Prostate gland (tissue), 2 donors: Measurements from ENCODE around the gene NUTF2.

Experiments
- CTCF ChIP-seq, 4 experiments: fragments of 200-600 bp in 2 of 4; fragments of 450-650 bp in 2 of 4; sonication (generic) in 2 of 4; IDR thresholded peaks; 1 replicate in 3 of 4; 2 replicates in 1 of 4; pipeline ENCODE4 v1.5.1; 2016 to 2019; ENCODE audit warnings: antibody characterized with exemption in 4 of 4, mild to moderate bottlenecking in 2 of 4, moderate library complexity in 2 of 4
- POLR2A ChIP-seq: fragments of 450-650 bp; IDR thresholded peaks from one replicate; pipeline ENCODE4 v1.6.1; 2016; ENCODE audit warnings: antibody characterized with exemption, mild to moderate bottlenecking
- POLR2AphosphoS5 ChIP-seq: sonication (generic); formaldehyde crosslinking; IDR thresholded peaks from one replicate; pipeline ENCODE4 v1.6.1; 2017; ENCODE audit warnings: antibody characterized with exemption

GRCh38 chr16:67893743-67894399, 47.1 kb downstream of the NUTF2 start:
- TF ChIP-seq CTCF (IDR thresholded peaks at IDR 0.05) (no peak), POLR2A (no peak), POLR2AphosphoS5 (no peak)
